ENCODE results near the gene CTSC.

DNA sequence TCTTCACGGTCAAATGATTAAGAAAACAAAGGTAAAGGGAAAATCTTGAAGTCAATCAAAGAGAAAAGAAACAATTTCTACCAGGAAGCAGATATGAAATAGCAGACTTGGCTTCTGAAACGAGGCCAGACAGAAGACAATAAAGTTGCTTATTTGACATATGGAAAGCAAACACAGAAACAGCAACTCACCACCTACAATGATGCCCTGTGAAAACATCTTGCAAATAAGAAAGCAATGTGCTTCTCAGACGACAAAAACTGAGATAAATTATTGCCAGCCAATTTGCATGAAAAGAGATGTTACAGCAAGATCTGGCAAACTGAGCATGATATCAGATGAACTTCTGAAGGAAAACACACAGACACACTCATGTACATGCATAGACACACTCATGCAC is 45.9 kb upstream of the CTSC start:
- TF ChIP-seq, protein P1, sequence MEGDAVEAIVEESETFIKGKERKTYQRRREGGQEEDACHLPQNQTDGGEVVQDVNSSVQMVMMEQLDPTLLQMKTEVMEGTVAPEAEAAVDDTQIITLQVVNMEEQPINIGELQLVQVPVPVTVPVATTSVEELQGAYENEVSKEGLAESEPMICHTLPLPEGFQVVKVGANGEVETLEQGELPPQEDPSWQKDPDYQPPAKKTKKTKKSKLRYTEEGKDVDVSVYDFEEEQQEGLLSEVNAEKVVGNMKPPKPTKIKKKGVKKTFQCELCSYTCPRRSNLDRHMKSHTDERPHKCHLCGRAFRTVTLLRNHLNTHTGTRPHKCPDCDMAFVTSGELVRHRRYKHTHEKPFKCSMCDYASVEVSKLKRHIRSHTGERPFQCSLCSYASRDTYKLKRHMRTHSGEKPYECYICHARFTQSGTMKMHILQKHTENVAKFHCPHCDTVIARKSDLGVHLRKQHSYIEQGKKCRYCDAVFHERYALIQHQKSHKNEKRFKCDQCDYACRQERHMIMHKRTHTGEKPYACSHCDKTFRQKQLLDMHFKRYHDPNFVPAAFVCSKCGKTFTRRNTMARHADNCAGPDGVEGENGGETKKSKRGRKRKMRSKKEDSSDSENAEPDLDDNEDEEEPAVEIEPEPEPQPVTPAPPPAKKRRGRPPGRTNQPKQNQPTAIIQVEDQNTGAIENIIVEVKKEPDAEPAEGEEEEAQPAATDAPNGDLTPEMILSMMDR (IDR thresholded peaks at IDR 0.05 in 8 of 11, conservative IDR thresholded peaks at IDR 0.05 in 3 of 11) = no peak
- TF ChIP-seq POLR2AphosphoS5 (IDR thresholded peaks at IDR 0.05) (no peak), POLR2A (IDR thresholded peaks at IDR 0.05) (no peak)

Data from spleen (tissue), 7 donors.